Activated T-cell treated with anti-CD3 and anti-CD28 coated beads, Interleukin-2, amount 50 U/mL, for 1 hour (primary cell): ENCODE data around the gene ALDH3A1.

Source experiments
- DNase-seq: peaks from one replicate; pipeline ENCODE4 v3.0.0-alpha.2; 2020

Gene ALDH3A1

GRCh38 chr17:19759568-19760549 lies 11.8 kb upstream of the ALDH3A1 start:
- DNase-seq = no peak

GRCh38 chr17:19757536-19758180 lies 9.6 kb upstream of the ALDH3A1 start:
- no peak for DNase-seq

- DNase-seq = no peak
Observed at GRCh38 chr17:19756546-19756945, 8.4 kb upstream of the ALDH3A1 start.

- DNase-seq = no peak
Observed at GRCh38 chr17:19755821-19756510, 7.9 kb upstream of the ALDH3A1 start.

- no peak for DNase-seq
Observed at GRCh38 chr17:19755392-19755791, 7.3 kb upstream of the ALDH3A1 start.

GRCh38 chr17:19753661-19754463 lies 5.8 kb upstream of the ALDH3A1 start:
- no peak for DNase-seq

GRCh38 chr17:19753051-19753509 lies 5.0 kb upstream of the ALDH3A1 start:
- no peak for DNase-seq

- no peak for DNase-seq
Observed at GRCh38 chr17:19752216-19753050, 4.3 kb upstream of the ALDH3A1 start.

GRCh38 chr17:19750835-19751234 lies 2.7 kb upstream of the ALDH3A1 start:
- no peak for DNase-seq

- no peak for DNase-seq
Observed at GRCh38 chr17:19750020-19750572, 2.0 kb upstream of the ALDH3A1 start.

GRCh38 chr17:19748807-19749193 lies 702 bp upstream of the ALDH3A1 start:
- no peak for DNase-seq

GRCh38 chr17:19747159-19747719 lies 859 bp downstream of the ALDH3A1 start:
- no peak for DNase-seq

GRCh38 chr17:19746517-19746916 lies 1.6 kb downstream of the ALDH3A1 start:
- DNase-seq = no peak

GRCh38 chr17:19744922-19745757 lies 3.0 kb downstream of the ALDH3A1 start:
- peak; percentile 91 for DNase-seq

GRCh38 chr17:19744492-19744891 lies 3.6 kb downstream of the ALDH3A1 start:
- no peak for DNase-seq

- no peak for DNase-seq
Observed at GRCh38 chr17:19743101-19744100, 4.7 kb downstream of the ALDH3A1 start.

- DNase-seq = no peak
Observed at GRCh38 chr17:19742495-19742894, 5.6 kb downstream of the ALDH3A1 start.

- no peak for DNase-seq
Observed at GRCh38 chr17:19741832-19742457, 6.2 kb downstream of the ALDH3A1 start.
